Vagina (tissue), 2 donors: Measurements from ENCODE around the gene SMAD1.

Experiments used
- POLR2A ChIP-seq, 2 donors: fragments of 450-650 bp; IDR thresholded peaks; one replicate each; pipeline ENCODE4 v1.6.1; 2017; ENCODE audit warnings: antibody characterized with exemption in 2 of 2, mild to moderate bottlenecking in 2 of 2, moderate library complexity in 2 of 2
- TF ChIP-seq, protein P1 (sequence below), 3 experiments: fragments of 450-650 bp in 2 of 3; fragments of 200-600 bp in 1 of 3; sonication (generic) in 1 of 3; IDR thresholded peaks; one replicate each; pipeline ENCODE4 v1.5.1; 2017 to 2019; ENCODE audit warnings: antibody characterized with exemption in 3 of 3, mild to moderate bottlenecking in 2 of 3, moderate library complexity in 2 of 3

DNA sequence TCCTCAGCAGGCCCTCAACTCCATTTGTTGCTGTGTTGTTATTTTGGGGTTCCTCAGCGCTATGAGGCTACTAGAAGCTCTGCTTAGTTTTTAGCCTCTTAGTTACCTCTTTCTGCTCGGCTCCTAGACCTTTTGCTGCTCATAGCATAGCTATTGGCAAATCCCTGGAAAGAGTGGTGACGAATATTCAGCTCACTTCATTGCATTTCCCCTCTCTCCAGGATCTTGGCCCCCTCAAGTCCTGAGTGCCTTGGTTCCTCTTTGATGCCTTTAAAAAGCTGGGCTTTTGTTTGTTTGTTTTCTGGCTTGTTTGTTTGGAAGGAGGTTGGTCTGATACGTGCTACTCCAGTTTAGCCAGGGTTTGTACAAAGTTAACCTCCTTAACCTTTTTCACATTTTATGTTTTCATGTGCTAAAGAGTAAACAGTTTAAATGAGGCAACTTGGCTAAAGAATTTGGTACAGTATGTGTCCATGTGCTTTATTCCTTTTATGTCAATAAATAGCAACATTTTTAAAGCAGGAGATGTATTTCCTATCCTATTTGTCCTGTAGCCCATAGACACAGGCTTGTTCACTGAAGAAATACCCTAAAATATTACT lies 31.5 kb downstream of the SMAD1 start:
- no peak for TF ChIP-seq POLR2A (IDR thresholded peaks at IDR 0.05)
- TF ChIP-seq, protein P1, sequence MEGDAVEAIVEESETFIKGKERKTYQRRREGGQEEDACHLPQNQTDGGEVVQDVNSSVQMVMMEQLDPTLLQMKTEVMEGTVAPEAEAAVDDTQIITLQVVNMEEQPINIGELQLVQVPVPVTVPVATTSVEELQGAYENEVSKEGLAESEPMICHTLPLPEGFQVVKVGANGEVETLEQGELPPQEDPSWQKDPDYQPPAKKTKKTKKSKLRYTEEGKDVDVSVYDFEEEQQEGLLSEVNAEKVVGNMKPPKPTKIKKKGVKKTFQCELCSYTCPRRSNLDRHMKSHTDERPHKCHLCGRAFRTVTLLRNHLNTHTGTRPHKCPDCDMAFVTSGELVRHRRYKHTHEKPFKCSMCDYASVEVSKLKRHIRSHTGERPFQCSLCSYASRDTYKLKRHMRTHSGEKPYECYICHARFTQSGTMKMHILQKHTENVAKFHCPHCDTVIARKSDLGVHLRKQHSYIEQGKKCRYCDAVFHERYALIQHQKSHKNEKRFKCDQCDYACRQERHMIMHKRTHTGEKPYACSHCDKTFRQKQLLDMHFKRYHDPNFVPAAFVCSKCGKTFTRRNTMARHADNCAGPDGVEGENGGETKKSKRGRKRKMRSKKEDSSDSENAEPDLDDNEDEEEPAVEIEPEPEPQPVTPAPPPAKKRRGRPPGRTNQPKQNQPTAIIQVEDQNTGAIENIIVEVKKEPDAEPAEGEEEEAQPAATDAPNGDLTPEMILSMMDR (IDR thresholded peaks at IDR 0.05) = no peak
